Gastroesophageal sphincter (tissue), 2 donors: ENCODE data around the gene CNN2.

Experiments
- EP300 ChIP-seq: sonication (generic); formaldehyde crosslinking; IDR thresholded peaks from one replicate; pipeline ENCODE4 v1.6.1; 2017; ENCODE audit warnings: antibody characterized with exemption, mild to moderate bottlenecking
- POLR2A ChIP-seq, 2 donors: fragments of 450-650 bp; IDR thresholded peaks; one replicate each; pipeline ENCODE4 v1.6.1; 2017; ENCODE audit warnings: antibody characterized with exemption in 2 of 2, mild to moderate bottlenecking in 2 of 2, moderate library complexity in 1 of 2

GRCh38 chr19:1063030-1063908 is 36.9 kb downstream of the CNN2 start:
- TF ChIP-seq POLR2A (IDR thresholded peaks at IDR 0.05), result no peak
- TF ChIP-seq EP300, result no peak
